HG03039 (cell line): Measurements from ENCODE around the gene KDM3B.
"Not testable (repeated sequence)": the region's sequence is repeated elsewhere in the genome, so short reads cannot be mapped to it uniquely, and the experiment has no call there.

Experiments used
- ATAC-seq: cut with Tn5 transposase; IDR thresholded peaks from one replicate; pipeline ENCODE4 v1.9.1; 2021; ENCODE audit warnings: mild to moderate bottlenecking, moderate library complexity; ENCODE audit not compliant: unreplicated experiment

Gene KDM3B

GRCh38 chr5:138352071-138352721, at the start of gene KDM3B:
Gene KDM3B, plus strand, starts transcription at chr5:138352685. Its CDS starts 111 bp downstream, at chr5:138352796.
- peak; percentile 63 for ATAC-seq

DNA sequence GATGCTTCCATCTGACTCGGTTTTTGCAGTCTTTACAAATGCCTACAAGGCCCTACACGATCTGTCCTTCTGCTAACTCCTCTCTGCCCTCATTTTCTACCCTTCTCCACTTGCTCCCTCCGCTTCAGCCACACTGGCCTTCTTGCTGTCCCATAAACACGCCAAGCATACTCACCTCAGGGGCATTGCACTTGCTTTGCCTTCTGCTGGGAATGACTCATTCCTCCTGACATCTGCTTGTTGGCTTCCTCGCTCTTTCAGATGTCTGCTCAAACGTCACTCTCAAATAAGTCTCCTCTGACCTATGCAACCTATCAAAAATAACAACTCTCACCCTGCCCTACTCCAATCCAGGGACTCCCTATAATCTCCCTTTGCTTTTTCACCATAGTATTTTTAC, 49.1 kb upstream of the KDM3B start:
- no peak for ATAC-seq

DNA sequence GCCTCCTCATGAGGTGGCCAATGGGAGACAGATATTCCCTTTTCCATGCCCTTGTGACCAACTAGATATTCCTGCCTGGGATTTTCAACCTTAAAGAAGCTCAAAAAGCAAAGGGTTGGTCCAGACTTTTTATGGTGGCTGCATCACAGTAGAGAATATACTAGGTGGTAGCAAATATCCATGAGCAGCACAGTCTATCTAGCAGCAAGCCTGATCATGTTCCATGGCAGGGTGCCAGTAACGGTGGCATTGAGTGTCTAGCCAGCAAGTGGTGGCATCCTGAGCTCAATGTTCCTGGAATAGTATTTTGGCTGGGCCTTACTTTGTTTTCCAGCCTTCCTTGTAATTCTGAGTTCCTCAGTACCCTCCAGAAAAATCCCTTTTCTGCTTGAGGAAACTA, 46.7 kb upstream of the KDM3B start:
- ATAC-seq = no peak

DNA sequence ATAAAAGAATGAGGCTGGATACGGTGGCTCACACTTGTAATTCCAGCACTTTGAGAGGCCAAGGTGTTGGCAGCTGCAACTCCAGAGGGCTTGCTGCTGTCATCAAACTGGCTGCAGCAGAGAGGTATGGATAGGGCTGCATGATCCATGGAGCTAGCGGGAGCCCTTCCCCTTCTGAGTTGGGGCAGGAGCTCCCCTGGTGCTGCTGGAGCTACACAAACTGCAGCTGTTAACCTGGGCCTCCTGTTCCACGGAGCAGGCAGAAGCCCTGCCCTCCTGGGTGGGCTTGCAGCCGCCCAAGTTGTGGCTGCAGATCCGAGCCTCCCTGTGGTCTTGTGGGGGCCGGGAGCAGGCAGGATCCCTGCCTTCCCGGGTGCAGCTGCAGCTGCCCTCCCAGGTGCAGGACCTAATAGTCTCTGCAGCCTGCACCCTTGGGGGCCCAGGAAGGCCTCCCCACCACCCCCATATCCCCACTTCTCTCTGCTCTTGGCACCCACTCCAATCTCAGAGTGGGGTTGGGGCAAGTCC, 36.7 kb upstream of the KDM3B start:
- no peak for ATAC-seq

DNA sequence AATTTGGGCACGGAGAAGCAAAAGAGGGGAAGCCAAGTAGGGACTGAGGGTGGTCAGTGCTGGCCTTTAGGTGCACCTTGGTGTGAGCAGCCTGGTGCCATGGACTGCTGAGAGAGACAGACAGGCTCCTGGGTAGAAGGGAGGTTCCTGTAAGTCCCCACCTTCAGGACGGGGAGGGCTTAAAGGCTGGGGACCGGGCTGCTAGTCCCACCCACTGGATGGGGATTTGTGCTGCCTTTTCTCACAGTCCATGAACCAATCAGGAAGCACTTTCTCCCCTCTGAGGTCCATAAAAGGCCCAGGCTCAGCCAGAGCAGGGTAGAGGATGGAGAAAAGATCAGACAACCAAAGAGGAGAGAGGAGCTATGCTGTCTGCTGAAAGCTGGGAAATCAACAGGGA, 36.1 kb upstream of the KDM3B start:
- ATAC-seq = no peak

- not testable (repeated sequence) for ATAC-seq
Measured at GRCh38 chr5:138318211-138318610, 34.3 kb upstream of the KDM3B start.

DNA sequence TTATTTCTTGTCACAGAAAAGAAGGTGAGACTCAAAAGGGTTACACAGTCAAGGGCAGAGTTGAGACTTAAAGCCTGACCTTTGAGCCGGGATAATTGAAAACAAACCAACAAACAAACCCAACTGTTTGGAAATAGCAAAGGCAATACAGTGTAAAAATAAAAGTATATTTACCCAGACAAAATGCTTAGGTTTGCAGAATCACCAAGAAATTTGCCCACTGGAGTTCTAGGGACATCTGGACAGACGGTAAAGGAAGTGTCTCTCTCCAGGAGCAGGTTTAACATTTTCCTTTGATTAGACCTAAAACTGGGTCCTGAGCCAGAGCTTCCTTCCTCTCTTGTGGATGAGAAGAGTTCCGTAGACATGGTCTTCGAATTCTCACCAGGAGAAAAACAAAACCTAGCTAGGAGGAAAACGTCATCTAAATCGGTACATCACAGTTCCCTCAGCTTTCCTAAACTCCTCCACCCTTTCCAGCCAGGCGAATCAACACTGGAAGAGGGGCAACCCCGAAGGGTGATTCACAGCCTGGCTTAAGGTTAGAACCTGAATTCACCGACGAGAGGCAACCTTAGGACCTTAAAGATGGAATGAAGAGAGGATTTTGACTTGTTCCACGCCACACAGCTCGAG, 21.6 kb upstream of the KDM3B start:
- ATAC-seq = no peak

DNA sequence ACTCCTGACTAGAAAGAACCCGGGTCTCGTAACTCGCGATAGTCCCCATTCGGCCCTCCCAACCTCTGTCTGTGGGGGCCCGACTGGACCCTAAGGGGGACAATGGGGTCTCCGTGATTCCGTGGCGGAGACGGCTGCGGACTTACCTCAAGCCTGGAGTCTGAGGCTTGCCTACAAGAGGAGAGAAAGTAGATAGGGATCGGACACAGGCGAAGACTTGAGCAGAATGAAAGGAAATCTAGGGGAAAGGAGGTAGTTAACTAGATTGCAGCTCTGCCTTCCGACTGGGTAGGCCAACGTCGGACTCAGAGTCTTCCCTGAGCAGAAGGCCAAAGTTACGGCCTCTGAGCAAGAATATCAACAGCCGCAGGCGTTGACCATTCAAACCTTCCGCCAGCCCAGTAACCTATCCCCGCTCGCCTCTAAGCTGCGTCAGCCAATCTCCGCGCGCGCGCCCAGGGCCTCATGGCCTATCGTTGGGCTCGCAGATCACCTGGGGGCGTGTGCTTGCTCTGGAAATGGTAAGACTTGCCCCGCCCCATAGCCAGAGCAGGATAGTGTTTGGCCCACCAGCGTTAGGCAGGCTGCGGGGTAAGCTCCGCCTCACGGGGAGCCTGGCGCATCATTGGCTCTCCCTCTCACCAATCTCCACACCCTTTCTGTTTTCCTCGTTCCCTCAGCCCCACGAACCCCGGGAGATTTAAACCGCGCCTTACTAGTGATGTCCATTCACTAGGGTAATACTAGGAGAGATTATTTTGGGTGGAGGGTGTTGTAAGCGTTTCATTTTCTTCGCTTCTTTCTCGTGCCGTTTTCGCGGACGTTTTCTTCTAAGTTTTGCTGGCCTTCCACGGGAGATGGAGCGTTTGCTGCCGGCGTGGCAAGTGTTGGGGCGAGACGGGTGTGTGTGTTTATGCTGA, 20.8 kb upstream of the KDM3B start, which contains the start of gene CDC25C:
Gene CDC25C (minus strand): TSS at position 356 of the 920 bp plus-strand sequence. CDS start 624 bp downstream, outside the sequence.
- ATAC-seq = peak; percentile 98

- ATAC-seq = no peak
Measured at GRCh38 chr5:138334867-138335447, 17.5 kb upstream of the KDM3B start.

DNA sequence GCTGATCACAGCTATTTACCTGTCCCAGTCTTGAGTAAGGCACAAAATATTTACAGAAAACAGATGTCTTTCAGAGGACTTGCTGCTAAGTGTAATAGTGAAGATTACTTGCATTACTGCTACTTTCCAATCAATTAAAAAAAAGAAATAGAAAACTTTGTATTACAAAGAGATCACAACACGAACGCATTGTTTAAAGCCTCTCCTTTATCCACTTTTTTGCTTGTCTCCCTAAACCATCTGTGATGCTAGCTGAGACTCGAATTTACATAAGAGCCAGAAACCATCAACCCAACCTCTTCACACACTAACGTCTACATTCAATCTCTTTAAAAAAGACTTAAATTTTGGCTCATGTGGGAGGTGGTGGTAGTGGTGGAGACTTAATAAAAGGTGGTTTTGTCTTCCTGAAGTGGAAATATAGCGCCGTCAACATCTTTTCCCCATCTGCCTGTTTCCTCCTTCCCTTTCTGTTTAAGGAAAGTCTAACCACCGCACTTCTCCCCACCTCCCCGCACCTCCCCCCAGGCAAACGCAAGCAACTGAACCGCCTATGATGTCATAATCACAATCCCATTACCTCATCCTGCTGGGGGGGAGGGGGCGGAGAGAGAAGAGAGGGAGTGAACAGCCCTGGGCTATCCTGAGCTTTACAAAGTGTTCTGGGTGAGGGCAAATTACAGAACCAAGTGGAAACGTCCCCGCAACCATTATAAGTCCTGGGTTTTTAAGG, 15.4 kb upstream of the KDM3B start:
- ATAC-seq = peak; percentile 12

DNA sequence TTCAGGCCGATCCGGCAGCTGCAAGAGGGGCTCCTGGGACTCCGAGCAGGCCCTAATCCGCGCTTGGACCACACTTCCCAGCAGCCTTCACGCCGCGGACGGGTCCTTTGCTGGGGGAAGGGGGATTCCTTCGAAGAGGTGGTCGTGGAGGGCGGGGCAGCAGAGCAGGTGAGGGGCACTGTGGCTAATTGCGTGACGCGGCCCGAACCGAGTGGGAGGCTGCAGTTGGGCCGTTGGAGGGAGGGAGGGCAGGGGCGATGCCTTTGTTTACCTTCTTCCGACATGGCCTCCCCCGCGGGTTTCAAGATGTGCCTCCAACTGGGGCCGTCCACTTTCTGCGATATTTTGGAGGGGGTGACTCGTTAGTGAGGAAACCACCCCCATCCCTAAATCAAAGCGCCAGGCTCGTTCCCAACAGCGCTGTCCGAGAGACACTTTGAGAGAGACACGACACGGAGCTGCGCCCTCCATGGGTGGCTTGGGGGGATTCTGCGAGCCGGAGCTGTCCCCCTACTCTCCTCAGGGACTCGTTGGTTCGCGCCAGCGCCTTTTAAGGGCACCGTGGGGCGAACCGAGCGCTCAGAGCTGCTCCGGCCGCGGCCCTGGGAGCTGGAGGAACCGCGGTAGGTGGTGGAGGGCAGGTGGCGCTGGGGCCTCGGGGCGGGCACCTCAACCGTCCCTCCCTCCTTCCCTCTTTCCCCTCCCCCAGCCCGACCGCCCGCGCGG, 14.6 kb upstream of the KDM3B start, which contains the start of gene FAM53C:
Gene FAM53C (plus strand): TSS at position 582 of the 726 bp plus-strand sequence. CDS start 3,070 bp downstream, outside the sequence.
- ATAC-seq = peak; percentile 81

GRCh38 chr5:138338411-138339090, 13.9 kb upstream of the KDM3B start:
- ATAC-seq = no peak

DNA sequence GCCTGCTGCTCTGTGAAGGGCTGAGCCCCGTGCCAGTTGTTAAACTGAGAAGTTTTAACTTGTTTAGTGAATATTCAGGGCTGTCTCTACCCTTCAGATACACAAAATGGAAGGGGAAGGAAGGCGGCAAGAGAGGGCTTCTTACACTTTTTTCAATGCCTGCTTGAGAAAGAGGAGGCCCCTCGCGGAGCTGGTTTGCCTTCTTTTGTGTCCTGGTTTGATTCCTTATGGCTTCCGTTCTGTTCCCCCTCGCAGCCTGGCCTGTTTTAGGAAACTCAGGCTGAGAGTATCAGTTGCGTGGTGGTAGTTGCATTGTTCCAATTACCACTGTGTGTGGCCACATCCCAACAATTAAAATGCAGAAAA, 13.4 kb upstream of the KDM3B start:
- no peak for ATAC-seq

- no peak for ATAC-seq
Measured at GRCh38 chr5:138339464-138339863, 13.0 kb upstream of the KDM3B start.

DNA sequence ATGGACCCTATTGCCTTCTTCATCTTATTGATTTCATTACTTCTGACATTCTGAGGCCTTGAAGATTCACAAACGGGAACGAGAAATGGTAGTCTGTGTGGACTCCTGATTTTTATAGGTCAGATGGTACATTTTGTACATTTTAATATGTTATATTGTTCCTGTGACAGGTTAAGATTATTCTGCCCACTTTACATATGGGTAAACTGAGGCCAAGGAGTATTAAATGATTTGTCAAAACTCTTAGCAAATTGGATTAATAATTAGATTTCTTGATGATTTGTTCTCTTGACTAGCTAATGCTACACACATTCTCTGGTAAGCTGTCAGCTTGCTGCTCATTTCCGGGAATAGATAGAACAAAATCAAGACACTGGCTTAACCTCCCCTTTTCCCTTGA, 12.5 kb upstream of the KDM3B start:
- no peak for ATAC-seq

- ATAC-seq = no peak
Measured at GRCh38 chr5:138344887-138345622, 7.4 kb upstream of the KDM3B start.

- ATAC-seq = no peak
Measured at GRCh38 chr5:138346889-138347288, 5.6 kb upstream of the KDM3B start.

GRCh38 chr5:138349852-138350562, 2.5 kb upstream of the KDM3B start:
- no peak for ATAC-seq
